A549 (cell line): ENCODE measurements around the gene PRKN. TPM values are rescaled to one million over a fixed set of nuclear protein-coding genes. Genes with fewer than 3 reads are reported as not detected.

Source experiments
- ATAC-seq, 2 experiments: fragments of 200-7000 bp in 1 of 2; fragments of >200 bp in 1 of 2; cut with Nextera tagmentation in 1 of 2; cut with Tn5 transposase in 1 of 2; 3 replicates each; pipeline versions ENCODE4 v1.8.0 to v1.9.1; 2018 to 2020; ENCODE audit warnings: mild to moderate bottlenecking in 1 of 2, moderate library complexity in 1 of 2
- CTCF ChIA-PET: fragments of 300-600 bp; sonication (Branson Sonifier 250); formaldehyde crosslinking; extraction: SDS; loops from one replicate; lab custom pipeline; 2021; ENCODE audit warnings: antibody characterized with exemption, inconsistent platforms; lab: Yijun Ruan, JAX
- POLR2A ChIA-PET: fragments of 350-600 bp; formaldehyde crosslinking; extraction: SDS; loops from one replicate; lab custom pipeline; 2021; ENCODE audit warnings: antibody characterized with exemption, inconsistent platforms; lab: Yijun Ruan, JAX
- DNase-seq, 2 experiments: peaks; one replicate each; pipeline versions ENCODE4 v3.0.0 to v3.0.0-alpha.2; 2011 to 2016; ENCODE audit warnings: low read depth in 1 of 2, low spot score in 1 of 2
- FAIRE-seq: peaks from 2 replicates; lab custom pipeline; 2011; peaks lifted over from hg19 to GRCh38; lab: Jason Lieb, UNC
- H3K27ac ChIP-seq, 2 experiments: fragments of >200 bp; sonication (Bioruptor Twin); formaldehyde crosslinking; 3 replicates each; pipeline ENCODE4 v1.5.1; 2016 to 2017
- H3K4me1 ChIP-seq: fragments of >200 bp; sonication (Bioruptor Twin); formaldehyde crosslinking; 3 replicates; pipeline ENCODE4 v1.6.1; 2016
- H3K4me2 ChIP-seq: fragments of >200 bp; sonication (Bioruptor Twin); formaldehyde crosslinking; 3 replicates; pipeline ENCODE4 v1.6.1; 2016
- H3K4me3 ChIP-seq: fragments of >200 bp; sonication (Bioruptor Twin); formaldehyde crosslinking; 3 replicates; pipeline ENCODE4 v1.5.1; 2016
- H3K9me3 ChIP-seq: fragments of >200 bp; sonication (Bioruptor Twin); formaldehyde crosslinking; 3 replicates; pipeline ENCODE4 v1.6.1; 2016
- CBX2 ChIP-seq: fragments of 200-600 bp; sonication (generic); IDR thresholded peaks from 2 replicates; pipeline ENCODE4 v1.6.1; 2016; ENCODE audit warnings: low read depth, mild to moderate bottlenecking, borderline replicate concordance
- CHD2 ChIP-seq: fragments of 150-350 bp; IDR thresholded peaks from 2 replicates; pipeline ENCODE4 v1.6.1; 2014; ENCODE audit warnings: low read length; ENCODE audit not compliant: partially characterized antibody
- EHF ChIP-seq: fragments of 250-450 bp; sonication (Bioruptor Pico); IDR thresholded peaks from 2 replicates; pipeline ENCODE4 v1.5.0; 2020; ENCODE audit warnings: mild to moderate bottlenecking
- EHMT2 ChIP-seq: fragments of 200-600 bp; sonication (generic); IDR thresholded peaks from 2 replicates; pipeline ENCODE4 v1.6.1; 2016; ENCODE audit warnings: antibody characterized with exemption, low read depth, mild to moderate bottlenecking, moderate library complexity
- EP300 ChIP-seq, 2 experiments: fragments of >200 bp; sonication (Bioruptor Twin); formaldehyde crosslinking; IDR thresholded peaks; 2 replicates in 1 of 2; 3 replicates in 1 of 2; pipeline ENCODE4 v1.6.1; 2016 to 2017
- ESRRA ChIP-seq: fragments of 150-350 bp; IDR thresholded peaks from 2 replicates; pipeline ENCODE4 v1.6.1; 2014; ENCODE audit warnings: mild to moderate bottlenecking, low read length, borderline replicate concordance
- HES2 ChIP-seq: fragments of >200 bp; sonication (Bioruptor Twin); formaldehyde crosslinking; IDR thresholded peaks from 2 replicates; pipeline ENCODE4 v1.6.1; 2016
- JUN ChIP-seq, 2 experiments: fragments of >200 bp; sonication (Bioruptor Twin); formaldehyde crosslinking; IDR thresholded peaks; 2 replicates in 1 of 2; 3 replicates in 1 of 2; pipeline ENCODE4 v1.6.1; 2016 to 2017
- MAZ ChIP-seq: fragments of 150-350 bp; IDR thresholded peaks from 2 replicates; pipeline ENCODE4 v1.6.1; 2014; ENCODE audit warnings: antibody characterized with exemption, low read depth, low read length, borderline replicate concordance
- MYC ChIP-seq: IDR thresholded peaks from 2 replicates; pipeline ENCODE4 v1.6.1; 2012; ENCODE audit warnings: mild to moderate bottlenecking, inconsistent platforms, low read length, improper control_type of control experiment, borderline replicate concordance
- PBX3 ChIP-seq: IDR thresholded peaks from 2 replicates; pipeline ENCODE4 v1.6.1; 2012
- RCOR1 ChIP-seq: fragments of 150-350 bp; IDR thresholded peaks from 2 replicates; pipeline ENCODE4 v1.6.1; 2014; ENCODE audit warnings: antibody characterized with exemption, low read length, low read depth
- REST ChIP-seq: fragments of 200-600 bp; sonication (generic); IDR thresholded peaks from 2 replicates; pipeline ENCODE4 v1.6.1; 2016; ENCODE audit warnings: antibody characterized with exemption, mild to moderate bottlenecking, moderate library complexity
- TP53 ChIP-seq: fragments of 250-450 bp; sonication (Bioruptor Pico); IDR thresholded peaks from 2 replicates; pipeline ENCODE4 v1.5.0; 2021; ENCODE audit warnings: mild to moderate bottlenecking, moderate library complexity
- USF2 ChIP-seq: fragments of 450-650 bp; IDR thresholded peaks from 2 replicates; pipeline ENCODE4 v1.6.1; 2014; ENCODE audit warnings: antibody characterized with exemption
- ZC3H11A ChIP-seq: fragments of 450-650 bp; IDR thresholded peaks from 2 replicates; pipeline ENCODE4 v1.6.1; 2014; ENCODE audit warnings: antibody characterized with exemption, mild to moderate bottlenecking
- ZSCAN20 ChIP-seq: fragments of 250-450 bp; sonication (Bioruptor Pico); IDR thresholded peaks from 2 replicates; pipeline ENCODE4 v1.8.0; 2022; ENCODE audit warnings: mild to moderate bottlenecking, moderate library complexity
- WGBS: methylation state at CpG from one replicate; pipeline ENCODE4 v1.1.6; 2017; ENCODE audit errors: missing lambda C conversion rate; 5-methylcytosine and 5-hydroxymethylcytosine counted together
- polyA plus RNA-seq, 4 experiments: library from polyadenylated mRNA; depleted of rRNA in 3 of 4; stranded (reverse); fragments of >200 nt; fragmentation: RNase III in 1 of 4; extraction: RNeasy Plus Mini Kit Qiagen cat#74134 plus additional on column Dnase treatment in 1 of 4; gene quantifications; 2 replicates in 3 of 4; 3 replicates in 1 of 4; pipeline ENCODE4 v1.2.3, GENCODE V29; 2011 to 2017

Gene PRKN
- polyA plus RNA-seq, 2 of the 4 experiments (the other 2 are of a cell fraction): 0.36 to 0.39 TPM

GRCh38 chr6:161809971-161810370 is 917.6 kb downstream of the PRKN start (continued):
- TF ChIP-seq PBX3 (no peak), ZC3H11A (no peak), RCOR1 (no peak)

- Histone ChIP-seq H3K4me1 (no peaks in the 10 kb centered on the region), H3K9me3 (no peaks in the 10 kb centered on the region), H3K27ac (no peak overlapping the region), H3K4me3 (no peak overlapping the region), H3K4me2 (no peak overlapping the region)
- ATAC-seq (no peak), DNase-seq (no peak), FAIRE-seq (no peak)
- TF ChIP-seq CHD2 (no peak), ESRRA (no peak), ZSCAN20 (CRISPR knock-in tag) (no peak), EHF (CRISPR knock-in tag) (no peak), REST (no peak)
- 97% methylated on average over 1 of the region's 1 CpG for whole genome bisulfite sequencing
- ChIA-PET POLR2A (no interaction called here), CTCF (no interaction called here)
Measured at GRCh38 chr6:161804838-161805237, 922.7 kb downstream of the PRKN start.

- Histone ChIP-seq H3K4me1 (no peaks in the 10 kb centered on the region), H3K4me2 (no peak overlapping the region), H3K9me3 (no peaks in the 10 kb centered on the region), H3K27ac (no peak overlapping the region), H3K4me3 (no peak overlapping the region)
- WGBS: 35% methylated on average over 3 of the region's 3 CpGs
- no peak for ATAC-seq
- no peak for DNase-seq
- TF ChIP-seq EHMT2 (no peak), HES2 (no peak), MYC (no peak), TP53 (CRISPR knock-in tag) (no peak), CBX2 (no peak), JUN (IDR thresholded peaks at IDR 0.05) (no peak), EP300 (IDR thresholded peaks at IDR 0.05) (no peak), PBX3 (no peak), MAZ (no peak), ZSCAN20 (CRISPR knock-in tag) (no peak), USF2 (no peak)
- ChIA-PET CTCF (interaction anchor here (0.6 kb wide), 1 partner anchor 55 kb away, joined by 4 read pairs; no protein-coding TSS in a partner anchor), POLR2A (no interaction called here)
- FAIRE-seq: no peak
Measured at GRCh38 chr6:161803131-161803530, 924.4 kb downstream of the PRKN start.
